ENCODE data around the gene TMEM86B. TPM values are rescaled to one million over a fixed set of nuclear protein-coding genes. Genes with fewer than 3 reads are reported as not detected.
"Not testable (repeated sequence)": the region's sequence is repeated elsewhere in the genome, so short reads cannot be mapped to it uniquely, and the experiment has no call there.

The TMEM86B gene
- total RNA-seq, 2 experiments from 2014 or later: 5.8 to 6.2 TPM

- H3K27me3 Mint-ChIP-seq: peaks cover 29% of the 10 kb centered on the region
- DNase-seq (no peak), ATAC-seq (no peak)
- H3K36me3 Mint-ChIP-seq (ENCODE audit: low read depth): peaks cover 3% of the 10 kb centered on the region
- H3K27ac Mint-ChIP-seq: no peak overlapping the region
- intact Hi-C loops (cut with micrococcal nuclease): no loop called here
- ChIA-PET CTCF (interaction anchor here (0.6 kb wide), 1 partner anchor 280 kb away, joined by 3 read pairs; no protein-coding TSS in a partner anchor), POLR2A (interaction anchor here (0.6 to 1.3 kb wide), 2 partner anchors 10 to 235 kb away, joined by 4 read pairs; no protein-coding TSS in a partner anchor)
- H3K4me3 Mint-ChIP-seq: no peak overlapping the region
- TF ChIP-seq, protein P1, sequence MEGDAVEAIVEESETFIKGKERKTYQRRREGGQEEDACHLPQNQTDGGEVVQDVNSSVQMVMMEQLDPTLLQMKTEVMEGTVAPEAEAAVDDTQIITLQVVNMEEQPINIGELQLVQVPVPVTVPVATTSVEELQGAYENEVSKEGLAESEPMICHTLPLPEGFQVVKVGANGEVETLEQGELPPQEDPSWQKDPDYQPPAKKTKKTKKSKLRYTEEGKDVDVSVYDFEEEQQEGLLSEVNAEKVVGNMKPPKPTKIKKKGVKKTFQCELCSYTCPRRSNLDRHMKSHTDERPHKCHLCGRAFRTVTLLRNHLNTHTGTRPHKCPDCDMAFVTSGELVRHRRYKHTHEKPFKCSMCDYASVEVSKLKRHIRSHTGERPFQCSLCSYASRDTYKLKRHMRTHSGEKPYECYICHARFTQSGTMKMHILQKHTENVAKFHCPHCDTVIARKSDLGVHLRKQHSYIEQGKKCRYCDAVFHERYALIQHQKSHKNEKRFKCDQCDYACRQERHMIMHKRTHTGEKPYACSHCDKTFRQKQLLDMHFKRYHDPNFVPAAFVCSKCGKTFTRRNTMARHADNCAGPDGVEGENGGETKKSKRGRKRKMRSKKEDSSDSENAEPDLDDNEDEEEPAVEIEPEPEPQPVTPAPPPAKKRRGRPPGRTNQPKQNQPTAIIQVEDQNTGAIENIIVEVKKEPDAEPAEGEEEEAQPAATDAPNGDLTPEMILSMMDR (IDR thresholded peaks at IDR 0.05): no peak
- peaks cover 3% of the 10 kb centered on the region for H3K4me1 Mint-ChIP-seq (ENCODE audit: low read depth)
- peaks cover 8% of the 10 kb centered on the region for H3K9me3 Mint-ChIP-seq
Observed at GRCh38 chr19:55209693-55210472, 18.7 kb downstream of the TMEM86B start.

- TF ChIP-seq, protein P1 (IDR thresholded peaks at IDR 0.05): no peak
- H3K4me1 Mint-ChIP-seq (ENCODE audit: low read depth): peaks cover 3% of the 10 kb centered on the region
- no peak within 1 kb of the TSS for H3K27ac Mint-ChIP-seq
- peaks cover 3% of the 10 kb centered on the region for H3K36me3 Mint-ChIP-seq (ENCODE audit: low read depth)
- no peak within 1 kb of the TSS for H3K4me3 Mint-ChIP-seq
- intact Hi-C loops (cut with micrococcal nuclease): no loop called here
- ChIA-PET POLR2A (no interaction called here), CTCF (no interaction called here)
- peaks cover 30% of the 10 kb centered on the region for H3K27me3 Mint-ChIP-seq
- no peak for DNase-seq
- ATAC-seq: no peak
- H3K9me3 Mint-ChIP-seq: peaks cover 5% of the 10 kb centered on the region
Observed at GRCh38 chr19:55208880-55209692, 19.5 kb downstream of the TMEM86B start, which contains the start of gene PTPRH. Gene PTPRH (minus strand): TSS chr19:55209501. CDS start chr19:55209433, 68 bp downstream.

GRCh38 chr19:55206664-55207500 lies 21.7 kb downstream of the TMEM86B start:
- CTCF ChIA-PET: no interaction called here
- Mint-ChIP-seq H3K9me3 (no peaks in the 10 kb centered on the region), H3K36me3 (ENCODE audit: low read depth) (no peaks in the 10 kb centered on the region), H3K4me3 (no peak overlapping the region), H3K4me1 (ENCODE audit: low read depth) (peaks cover 3% of the 10 kb centered on the region), H3K27me3 (peaks cover 29% of the 10 kb centered on the region), H3K27ac (no peak overlapping the region)
- intact Hi-C loops (cut with micrococcal nuclease): no loop called here
- POLR2A ChIA-PET: no interaction called here
- DNase-seq (peak; percentile 76), ATAC-seq (peak; percentile 99)
- TF ChIP-seq, protein P1 (IDR thresholded peaks at IDR 0.05): no peak

- intact Hi-C loops (cut with micrococcal nuclease); ATAC-seq; H3K9me3 Mint-ChIP-seq; H3K36me3 Mint-ChIP-seq (ENCODE audit: low read depth); DNase-seq; H3K4me1 Mint-ChIP-seq (ENCODE audit: low read depth); H3K4me3 Mint-ChIP-seq; CTCF ChIA-PET; H3K27ac Mint-ChIP-seq: not testable (repeated sequence)
- peaks cover 24% of the 10 kb centered on the region for H3K27me3 Mint-ChIP-seq
- POLR2A ChIA-PET: interaction anchor here (0.7 kb wide), 1 partner anchor 17 kb away, joined by 3 read pairs; no protein-coding TSS in a partner anchor
Observed at GRCh38 chr19:55202199-55202598, 26.4 kb downstream of the TMEM86B start.

GRCh38 chr19:55199620-55200204 lies 28.9 kb downstream of the TMEM86B start:
- ChIA-PET CTCF (no interaction called here), POLR2A (no interaction called here)
- no peaks in the 10 kb centered on the region for H3K4me1 Mint-ChIP-seq (ENCODE audit: low read depth)
- no peak overlapping the region for H3K4me3 Mint-ChIP-seq
- intact Hi-C loops (cut with micrococcal nuclease): no loop called here
- TF ChIP-seq, protein P1 (IDR thresholded peaks at IDR 0.05): no peak
- DNase-seq (no peak), ATAC-seq (no peak)
- peaks cover 13% of the 10 kb centered on the region for H3K27me3 Mint-ChIP-seq
- no peak overlapping the region for H3K27ac Mint-ChIP-seq
- no peaks in the 10 kb centered on the region for H3K9me3 Mint-ChIP-seq
- no peaks in the 10 kb centered on the region for H3K36me3 Mint-ChIP-seq (ENCODE audit: low read depth)
